ENCODE measurements around the gene IGFBP2. TPM values are rescaled to one million over a fixed set of nuclear protein-coding genes. Genes with fewer than 3 reads are reported as not detected.

Gene IGFBP2
- total RNA-seq, 2 donors from 2014 or later = 129 to 170 TPM

- 64 to 77% methylated on average over 4 of the region's 4 CpGs for WGBS, 2 donors
- no peaks in the 10 kb centered on the region for H3K36me3 ChIP-seq (replicated peaks in 1 of 2; ENCODE audit: insufficient read depth in 1 of 2, low read depth in 2 of 2)
- intact Hi-C loops (cut with DNase I) = no loop called here
- no peak overlapping the region for H3K27ac ChIP-seq
- TF ChIP-seq CTCF (IDR thresholded peaks at IDR 0.05) = no peak
- no peak for TF ChIP-seq POLR2A (IDR thresholded peaks at IDR 0.05)
- peaks cover 13% of the 10 kb centered on the region for H3K4me1 ChIP-seq
- H3K9me3 ChIP-seq = no peaks in the 10 kb centered on the region
- no peak overlapping the region for H3K4me3 ChIP-seq
- no peaks in the 10 kb centered on the region for H3K27me3 ChIP-seq
- DNase-seq = peak in 1 of 4 donors; percentile 22
- ATAC-seq = no peak
These were observed 11.9 kb upstream of the IGFBP2 start for GRCh38 chr2:216621292-216621691.

DNA sequence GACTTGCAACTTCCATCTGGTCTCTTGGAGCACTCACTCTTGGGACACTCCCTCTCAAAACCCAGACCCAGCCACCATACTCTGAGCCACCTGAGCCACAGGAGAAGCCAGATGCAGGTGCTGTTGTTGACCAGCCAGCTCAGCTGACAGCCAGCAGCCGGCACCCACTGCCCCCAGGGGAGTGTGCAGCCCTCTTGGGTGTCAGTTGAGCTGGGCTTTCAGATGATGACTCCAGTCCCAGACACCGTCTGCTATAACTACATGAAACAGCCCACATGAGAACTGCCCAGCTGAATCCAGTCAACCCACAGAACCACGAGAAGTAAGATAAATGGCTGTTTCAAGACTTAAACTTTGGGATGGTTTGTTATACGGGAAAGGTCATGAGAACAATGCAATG is 10.7 kb upstream of the IGFBP2 start:
- no peak for ATAC-seq
- Histone ChIP-seq H3K27me3 (no peaks in the 10 kb centered on the region), H3K4me1 (peaks cover 11% of the 10 kb centered on the region), H3K36me3 (replicated peaks in 1 of 2; ENCODE audit: insufficient read depth in 1 of 2, low read depth in 2 of 2) (no peaks in the 10 kb centered on the region), H3K9me3 (no peaks in the 10 kb centered on the region), H3K4me3 (no peak overlapping the region), H3K27ac (no peak overlapping the region)
- no peak for DNase-seq
- intact Hi-C loops (cut with DNase I) = no loop called here
- no peak for TF ChIP-seq CTCF (IDR thresholded peaks at IDR 0.05)
- no peak for TF ChIP-seq POLR2A (IDR thresholded peaks at IDR 0.05)
- 30 to 61% methylated on average over 2 to 4 of the region's 4 CpGs for WGBS, 2 donors

DNA sequence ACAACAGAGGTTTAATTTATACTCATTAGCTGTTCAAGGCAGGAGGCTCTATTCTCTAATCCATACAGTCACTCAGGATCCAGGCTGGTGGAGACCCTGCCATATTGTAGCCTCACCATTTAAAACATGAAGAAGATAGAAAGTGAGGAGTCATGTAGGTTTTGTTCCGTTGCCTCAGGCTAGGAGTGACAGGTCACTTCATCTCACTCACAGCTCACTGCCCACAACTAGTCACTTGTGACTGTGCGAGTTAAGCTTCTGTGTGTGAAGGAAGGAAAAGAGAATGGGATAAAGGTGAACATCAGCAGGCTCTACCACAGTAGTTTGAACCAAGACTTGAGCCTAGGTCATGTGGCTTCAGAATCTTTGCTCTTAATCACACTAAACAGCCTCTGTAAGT is 9.0 kb upstream of the IGFBP2 start:
- H3K27ac ChIP-seq = no peak overlapping the region

DNA sequence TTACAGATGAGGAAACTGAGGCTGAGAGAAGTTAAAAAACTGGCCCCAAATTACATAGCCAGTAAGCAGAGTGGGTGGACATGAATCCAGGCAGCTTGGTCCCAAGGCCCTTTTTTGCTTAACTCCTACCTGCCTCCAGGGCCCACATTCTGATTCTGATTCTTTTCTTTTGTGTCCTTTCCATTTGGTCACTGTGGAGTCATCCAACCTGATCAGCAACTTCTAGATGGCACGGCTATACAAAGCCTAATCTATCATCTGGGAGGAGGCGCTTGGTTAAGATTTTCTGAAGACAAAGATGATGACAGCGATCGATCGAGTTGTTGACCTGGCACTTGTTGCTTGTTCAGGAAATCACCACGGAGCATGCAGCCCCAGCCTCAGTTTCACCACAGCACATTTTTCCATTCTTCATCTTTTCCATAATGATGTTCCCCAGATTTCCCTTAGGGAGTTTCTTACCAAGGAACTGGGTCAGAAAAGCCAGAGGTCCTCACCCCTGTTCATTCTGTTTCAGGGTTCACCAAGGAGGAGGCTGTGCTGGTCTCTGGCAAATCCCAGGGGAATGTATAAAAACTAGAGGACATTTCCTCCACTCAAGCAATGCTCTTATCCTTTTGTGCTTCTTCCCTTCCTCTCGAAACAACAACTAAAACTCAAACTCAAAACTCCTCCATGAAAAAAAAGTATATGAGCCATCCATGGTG is 6.9 kb upstream of the IGFBP2 start:
- H3K9me3 ChIP-seq = no peaks in the 10 kb centered on the region
- no peaks in the 10 kb centered on the region for H3K36me3 ChIP-seq (replicated peaks in 1 of 2; ENCODE audit: insufficient read depth in 1 of 2, low read depth in 2 of 2)
- WGBS, 2 donors = 57 to 67% methylated on average over 7 of the region's 7 CpGs
- intact Hi-C loops (cut with DNase I) = no loop called here
- H3K4me3 ChIP-seq = no peak overlapping the region
- no peak for TF ChIP-seq CTCF (IDR thresholded peaks at IDR 0.05)
- TF ChIP-seq POLR2A (IDR thresholded peaks at IDR 0.05) = no peak
- no peak for DNase-seq
- no peaks in the 10 kb centered on the region for H3K4me1 ChIP-seq
- H3K27me3 ChIP-seq = no peaks in the 10 kb centered on the region
- no peak for ATAC-seq
- no peak overlapping the region for H3K27ac ChIP-seq

More for the DNA sequence above, 9.0 kb upstream of the IGFBP2 start:
- TF ChIP-seq POLR2A (IDR thresholded peaks at IDR 0.05) (no peak), CTCF (IDR thresholded peaks at IDR 0.05) (no peak)
- WGBS, 2 donors = 91 to 96% methylated on average over 2 of the region's 2 CpGs
- Histone ChIP-seq H3K9me3 (no peaks in the 10 kb centered on the region), H3K36me3 (replicated peaks in 1 of 2; ENCODE audit: insufficient read depth in 1 of 2, low read depth in 2 of 2) (no peaks in the 10 kb centered on the region), H3K4me3 (no peak overlapping the region), H3K4me1 (peaks cover 9% of the 10 kb centered on the region), H3K27me3 (no peaks in the 10 kb centered on the region)
- DNase-seq (no peak), ATAC-seq (no peak)
- intact Hi-C loops (cut with DNase I) = no loop called here

DNA sequence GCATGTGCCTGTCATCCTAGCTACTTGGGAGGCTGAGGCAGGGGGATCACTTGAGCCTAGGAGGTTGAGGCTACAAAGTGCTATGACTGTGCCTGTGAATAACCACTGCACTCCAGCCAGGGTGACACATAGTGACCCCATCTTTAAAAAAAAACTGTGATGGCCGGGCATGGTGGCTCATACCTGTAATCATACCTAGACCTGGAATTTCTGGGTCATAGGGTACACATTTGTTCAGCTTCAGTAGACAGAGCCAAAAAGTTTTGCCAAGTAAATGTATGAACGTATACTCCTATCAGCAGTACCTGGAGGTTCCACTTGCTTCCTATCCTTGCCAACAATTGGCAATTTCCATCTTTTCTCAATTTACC is 6.4 kb upstream of the IGFBP2 start:
- Histone ChIP-seq H3K4me1 (no peaks in the 10 kb centered on the region), H3K27ac (no peak overlapping the region), H3K27me3 (no peaks in the 10 kb centered on the region), H3K36me3 (replicated peaks in 1 of 2; ENCODE audit: insufficient read depth in 1 of 2, low read depth in 2 of 2) (no peaks in the 10 kb centered on the region), H3K9me3 (no peaks in the 10 kb centered on the region), H3K4me3 (no peak overlapping the region)
- 15 to 39% methylated on average over 2 of the region's 2 CpGs for WGBS, 2 donors
- no peak for DNase-seq
- intact Hi-C loops (cut with DNase I) = no loop called here
- no peak for ATAC-seq
- TF ChIP-seq POLR2A (IDR thresholded peaks at IDR 0.05) (no peak), CTCF (IDR thresholded peaks at IDR 0.05) (no peak)

Data from body of pancreas (tissue), 4 donors.